GM23338 (cell line): ENCODE data around the gene SLC26A4. TPM values are rescaled to one million over a fixed set of nuclear protein-coding genes. Genes with fewer than 3 reads are reported as not detected.

Experiments
- ATAC-seq: fragments of 200-7000 bp; cut with Tn5 transposase; 3 replicates; pipeline ENCODE4 v1.9.1; 2020
- DNase-seq: peaks from one replicate; pipeline ENCODE4 v3.0.0-alpha.2; 2015; ENCODE audit warnings: low spot score
- H2AFZ ChIP-seq: fragments of 200-600 bp; sonication (generic); 2 replicates; pipeline ENCODE4 v1.8.0; 2016; ENCODE audit warnings: antibody characterized with exemption, mild to moderate bottlenecking, moderate library complexity
- H3F3A ChIP-seq: fragments of 200-600 bp; sonication (generic); replicated peaks from 2 replicates; pipeline ENCODE4 v1.8.0; 2017; ENCODE audit warnings: antibody characterized with exemption, mixed run types, low read depth
- H3K27ac ChIP-seq: fragments of 200-600 bp; sonication (generic); 2 replicates; pipeline ENCODE4 v1.6.1; 2016; ENCODE audit warnings: low read depth
- H3K27me3 ChIP-seq: fragments of 200-600 bp; sonication (generic); 2 replicates; pipeline ENCODE4 v1.8.0; 2016; ENCODE audit warnings: mild to moderate bottlenecking, mixed run types, moderate library complexity; ENCODE audit not compliant: insufficient read depth
- H3K36me3 ChIP-seq: fragments of 200-600 bp; sonication (generic); 2 replicates; pipeline ENCODE4 v1.8.0; 2016; ENCODE audit warnings: mild to moderate bottlenecking; ENCODE audit not compliant: insufficient read depth
- H3K4me1 ChIP-seq: fragments of 200-600 bp; sonication (generic); 2 replicates; pipeline ENCODE4 v1.8.0; 2016; ENCODE audit warnings: mild to moderate bottlenecking, moderate library complexity; ENCODE audit not compliant: insufficient read depth
- H3K4me2 ChIP-seq: fragments of 200-600 bp; sonication (generic); 2 replicates; pipeline ENCODE4 v1.7.1; 2017; ENCODE audit warnings: mixed run types
- H3K4me3 ChIP-seq: fragments of 200-600 bp; sonication (generic); 2 replicates; pipeline ENCODE4 v1.6.1; 2016; ENCODE audit warnings: mixed run types
- H3K79me2 ChIP-seq: fragments of 200-600 bp; sonication (generic); replicated peaks from 2 replicates; pipeline ENCODE4 v1.8.0; 2017; ENCODE audit warnings: mild to moderate bottlenecking; ENCODE audit not compliant: insufficient read depth
- H3K9me2 ChIP-seq: fragments of 200-600 bp; sonication (generic); 2 replicates; pipeline ENCODE4 v1.8.0; 2017; ENCODE audit not compliant: insufficient read depth
- H4K20me1 ChIP-seq: fragments of 200-600 bp; sonication (generic); replicated peaks from 2 replicates; pipeline ENCODE4 v1.8.0; 2017; ENCODE audit warnings: mild to moderate bottlenecking; ENCODE audit not compliant: insufficient read depth
- H3K27ac Mint-ChIP-seq: 2 replicates; pipeline ENCODE4 v1.8.0; 2020; ENCODE audit warnings: inconsistent platforms, mild to moderate bottlenecking, moderate library complexity, mixed read lengths
- H3K27me3 Mint-ChIP-seq: 3 replicates; pipeline ENCODE4 v1.8.0; 2022; ENCODE audit warnings: low read depth, mild to moderate bottlenecking, moderate library complexity, mixed read lengths, inconsistent platforms; ENCODE audit not compliant: insufficient read depth, poor library complexity
- H3K36me3 Mint-ChIP-seq: 3 replicates; pipeline ENCODE4 v1.8.0; 2021; ENCODE audit warnings: low read depth, mild to moderate bottlenecking, inconsistent platforms, moderate library complexity, mixed read lengths
- H3K4me1 Mint-ChIP-seq: 3 replicates; pipeline ENCODE4 v1.8.0; 2020; ENCODE audit warnings: mild to moderate bottlenecking, inconsistent platforms, mixed read lengths
- H3K4me3 Mint-ChIP-seq: 3 replicates; pipeline ENCODE4 v1.8.0; 2021; ENCODE audit warnings: moderate library complexity, mild to moderate bottlenecking, inconsistent platforms, mixed read lengths
- H3K9me3 Mint-ChIP-seq: 3 replicates; pipeline ENCODE4 v1.8.0; 2020; ENCODE audit warnings: moderate library complexity, mild to moderate bottlenecking, inconsistent platforms, mixed read lengths
- CTCF ChIP-seq, 2 experiments: fragments of 200-600 bp in 1 of 2; sonication (generic) in 1 of 2; conservative IDR thresholded peaks; 2 replicates each; pipeline versions ENCODE4 v1.5.1 to v1.6.1; 2016 to 2017; ENCODE audit warnings: antibody characterized with exemption in 2 of 2, low read depth in 2 of 2, mild to moderate bottlenecking in 2 of 2, moderate library complexity in 1 of 2
- EZH2 ChIP-seq: fragments of 200-600 bp; sonication (generic); IDR thresholded peaks from one replicate; pipeline ENCODE4 v1.8.0; 2017; ENCODE audit warnings: antibody characterized with exemption, mild to moderate bottlenecking, low read depth; ENCODE audit not compliant: unreplicated experiment
- EZH2phosphoT487 ChIP-seq: fragments of 200-600 bp; sonication (generic); IDR thresholded peaks from one replicate; pipeline ENCODE4 v1.8.1; 2018; ENCODE audit warnings: antibody characterized with exemption; ENCODE audit not compliant: unreplicated experiment
- JUNB ChIP-seq: IDR thresholded peaks from one replicate; pipeline ENCODE4 v1.6.1; 2016; ENCODE audit warnings: antibody characterized with exemption; ENCODE audit not compliant: unreplicated experiment
- NANOG ChIP-seq: IDR thresholded peaks from 2 replicates; pipeline ENCODE4 v1.6.1; 2016; ENCODE audit warnings: antibody characterized with exemption, borderline replicate concordance
- POLR2AphosphoS5 ChIP-seq: IDR thresholded peaks from 2 replicates; pipeline ENCODE4 v1.6.1; 2016; ENCODE audit warnings: antibody characterized with exemption, low read depth
- ZNF114 ChIP-seq: fragments of 250-450 bp; sonication (Bioruptor Pico); IDR thresholded peaks from 2 replicates; pipeline ENCODE4 v1.5.0; 2020; ENCODE audit warnings: mild to moderate bottlenecking, moderate library complexity
- ZNF331 ChIP-seq: fragments of 250-450 bp; sonication (Bioruptor Pico); IDR thresholded peaks from 2 replicates; pipeline ENCODE4 v1.5.0; 2020; ENCODE audit warnings: low read depth, mild to moderate bottlenecking, moderate library complexity
- polyA plus RNA-seq: library from polyadenylated mRNA; unstranded; fragments of >200 nt; fragmentation: Nextera tagmentation; extraction: Ambion mirVana; gene quantifications from 2 replicates; pipeline ENCODE4 v1.2.1, GENCODE V29; 2016
- total RNA-seq: library from RNA; depleted of rRNA; stranded (reverse); fragments of >200 nt; shearing (Covaris generic); gene quantifications from 2 replicates; pipeline ENCODE4 v1.2.3, GENCODE V29; 2014
- TF ChIP-seq, protein P1 (sequence below): IDR thresholded peaks from one replicate; pipeline ENCODE4 v1.6.1; 2018; ENCODE audit warnings: antibody characterized with exemption; ENCODE audit not compliant: unreplicated experiment

The SLC26A4 gene
- total and polyA plus RNA-seq, 2 experiments from 2014 or later = 0.07 TPM; not detected in 1

GRCh38 chr7:107615910-107616680, 44.5 kb upstream of the SLC26A4 start:
- Histone ChIP-seq H3K79me2 (no peaks in the 10 kb centered on the region), H4K20me1 (no peaks in the 10 kb centered on the region), H3K4me2 (no peak overlapping the region), H3K4me3 (no peak overlapping the region), H3K4me1 (no peaks in the 10 kb centered on the region), H3F3A (no peaks in the 10 kb centered on the region), H3K27me3 (no peaks in the 10 kb centered on the region), H3K36me3 (no peaks in the 10 kb centered on the region), H3K27ac (no peak overlapping the region), H3K9me2 (no peaks in the 10 kb centered on the region), H2AFZ (no peak overlapping the region)
- TF ChIP-seq EZH2 = no peak
- no peak for TF ChIP-seq POLR2AphosphoS5
- TF ChIP-seq ZNF114 (CRISPR knock-in tag) = no peak
- TF ChIP-seq, protein P1, sequence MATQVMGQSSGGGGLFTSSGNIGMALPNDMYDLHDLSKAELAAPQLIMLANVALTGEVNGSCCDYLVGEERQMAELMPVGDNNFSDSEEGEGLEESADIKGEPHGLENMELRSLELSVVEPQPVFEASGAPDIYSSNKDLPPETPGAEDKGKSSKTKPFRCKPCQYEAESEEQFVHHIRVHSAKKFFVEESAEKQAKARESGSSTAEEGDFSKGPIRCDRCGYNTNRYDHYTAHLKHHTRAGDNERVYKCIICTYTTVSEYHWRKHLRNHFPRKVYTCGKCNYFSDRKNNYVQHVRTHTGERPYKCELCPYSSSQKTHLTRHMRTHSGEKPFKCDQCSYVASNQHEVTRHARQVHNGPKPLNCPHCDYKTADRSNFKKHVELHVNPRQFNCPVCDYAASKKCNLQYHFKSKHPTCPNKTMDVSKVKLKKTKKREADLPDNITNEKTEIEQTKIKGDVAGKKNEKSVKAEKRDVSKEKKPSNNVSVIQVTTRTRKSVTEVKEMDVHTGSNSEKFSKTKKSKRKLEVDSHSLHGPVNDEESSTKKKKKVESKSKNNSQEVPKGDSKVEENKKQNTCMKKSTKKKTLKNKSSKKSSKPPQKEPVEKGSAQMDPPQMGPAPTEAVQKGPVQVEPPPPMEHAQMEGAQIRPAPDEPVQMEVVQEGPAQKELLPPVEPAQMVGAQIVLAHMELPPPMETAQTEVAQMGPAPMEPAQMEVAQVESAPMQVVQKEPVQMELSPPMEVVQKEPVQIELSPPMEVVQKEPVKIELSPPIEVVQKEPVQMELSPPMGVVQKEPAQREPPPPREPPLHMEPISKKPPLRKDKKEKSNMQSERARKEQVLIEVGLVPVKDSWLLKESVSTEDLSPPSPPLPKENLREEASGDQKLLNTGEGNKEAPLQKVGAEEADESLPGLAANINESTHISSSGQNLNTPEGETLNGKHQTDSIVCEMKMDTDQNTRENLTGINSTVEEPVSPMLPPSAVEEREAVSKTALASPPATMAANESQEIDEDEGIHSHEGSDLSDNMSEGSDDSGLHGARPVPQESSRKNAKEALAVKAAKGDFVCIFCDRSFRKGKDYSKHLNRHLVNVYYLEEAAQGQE = no peak
- no peak overlapping the region; the same call in 1 of the 2 replicates for H3K27ac Mint-ChIP-seq
- H3K4me3 Mint-ChIP-seq = no peak overlapping the region
- DNase-seq (no peak), ATAC-seq (no peak)
- H3K27me3 Mint-ChIP-seq = no peaks in the 10 kb centered on the region
- H3K9me3 Mint-ChIP-seq = no peaks in the 10 kb centered on the region
- no peaks in the 10 kb centered on the region for H3K4me1 Mint-ChIP-seq
- H3K36me3 Mint-ChIP-seq = no peaks in the 10 kb centered on the region

- H3K79me2 ChIP-seq = no peaks in the 10 kb centered on the region
- Mint-ChIP-seq H3K4me3 (no peak overlapping the region), H3K36me3 (no peaks in the 10 kb centered on the region), H3K9me3 (no peaks in the 10 kb centered on the region; the same call in 2 of the 3 replicates), H3K27ac (no peak overlapping the region), H3K27me3 (no peaks in the 10 kb centered on the region), H3K4me1 (no peaks in the 10 kb centered on the region)
- no peak overlapping the region for H2AFZ ChIP-seq
- H3K4me2 ChIP-seq = no peak overlapping the region
- H3K27ac ChIP-seq = no peak overlapping the region
- H3K4me1 ChIP-seq = no peaks in the 10 kb centered on the region
- no peak for ATAC-seq
- no peaks in the 10 kb centered on the region for H3F3A ChIP-seq
- H4K20me1 ChIP-seq = no peaks in the 10 kb centered on the region
- no peak for DNase-seq
- H3K4me3 ChIP-seq = no peak overlapping the region
- H3K9me2 ChIP-seq = no peaks in the 10 kb centered on the region
- H3K36me3 ChIP-seq = no peaks in the 10 kb centered on the region
- H3K27me3 ChIP-seq = no peaks in the 10 kb centered on the region
- TF ChIP-seq EZH2 (no peak), EZH2phosphoT487 (no peak), NANOG (no peak), ZNF331 (CRISPR knock-in tag) (no peak), POLR2AphosphoS5 (no peak), CTCF (conservative IDR thresholded peaks at IDR 0.05; ENCODE audit: low read depth in 2 of 2) (no peak), ZNF114 (CRISPR knock-in tag) (no peak), JUNB (no peak)
- TF ChIP-seq, protein P1 = no peak
Observed at GRCh38 chr7:107622429-107622828, 38.2 kb upstream of the SLC26A4 start.
